GM23338 (cell line): ENCODE results near the gene CCDC24. TPM values are rescaled to one million over a fixed set of nuclear protein-coding genes. Genes with fewer than 3 reads are reported as not detected.

Experiments used
- ATAC-seq: fragments of 200-7000 bp; cut with Tn5 transposase; 3 replicates; pipeline ENCODE4 v1.9.1; 2020
- DNase-seq: peaks from one replicate; pipeline ENCODE4 v3.0.0-alpha.2; 2015; ENCODE audit warnings: low spot score
- H2AFZ ChIP-seq: fragments of 200-600 bp; sonication (generic); 2 replicates; pipeline ENCODE4 v1.8.0; 2016; ENCODE audit warnings: antibody characterized with exemption, mild to moderate bottlenecking, moderate library complexity
- H3F3A ChIP-seq: fragments of 200-600 bp; sonication (generic); replicated peaks from 2 replicates; pipeline ENCODE4 v1.8.0; 2017; ENCODE audit warnings: antibody characterized with exemption, mixed run types, low read depth
- H3K27ac ChIP-seq: fragments of 200-600 bp; sonication (generic); 2 replicates; pipeline ENCODE4 v1.6.1; 2016; ENCODE audit warnings: low read depth
- H3K27me3 ChIP-seq: fragments of 200-600 bp; sonication (generic); 2 replicates; pipeline ENCODE4 v1.8.0; 2016; ENCODE audit warnings: mild to moderate bottlenecking, mixed run types, moderate library complexity; ENCODE audit not compliant: insufficient read depth
- H3K36me3 ChIP-seq: fragments of 200-600 bp; sonication (generic); 2 replicates; pipeline ENCODE4 v1.8.0; 2016; ENCODE audit warnings: mild to moderate bottlenecking; ENCODE audit not compliant: insufficient read depth
- H3K4me1 ChIP-seq: fragments of 200-600 bp; sonication (generic); 2 replicates; pipeline ENCODE4 v1.8.0; 2016; ENCODE audit warnings: mild to moderate bottlenecking, moderate library complexity; ENCODE audit not compliant: insufficient read depth
- H3K4me2 ChIP-seq: fragments of 200-600 bp; sonication (generic); 2 replicates; pipeline ENCODE4 v1.7.1; 2017; ENCODE audit warnings: mixed run types
- H3K4me3 ChIP-seq: fragments of 200-600 bp; sonication (generic); 2 replicates; pipeline ENCODE4 v1.6.1; 2016; ENCODE audit warnings: mixed run types
- H3K79me2 ChIP-seq: fragments of 200-600 bp; sonication (generic); replicated peaks from 2 replicates; pipeline ENCODE4 v1.8.0; 2017; ENCODE audit warnings: mild to moderate bottlenecking; ENCODE audit not compliant: insufficient read depth
- H3K9me2 ChIP-seq: fragments of 200-600 bp; sonication (generic); 2 replicates; pipeline ENCODE4 v1.8.0; 2017; ENCODE audit not compliant: insufficient read depth
- H4K20me1 ChIP-seq: fragments of 200-600 bp; sonication (generic); replicated peaks from 2 replicates; pipeline ENCODE4 v1.8.0; 2017; ENCODE audit warnings: mild to moderate bottlenecking; ENCODE audit not compliant: insufficient read depth
- H3K27ac Mint-ChIP-seq: 2 replicates; pipeline ENCODE4 v1.8.0; 2020; ENCODE audit warnings: inconsistent platforms, mild to moderate bottlenecking, moderate library complexity, mixed read lengths
- H3K27me3 Mint-ChIP-seq: 3 replicates; pipeline ENCODE4 v1.8.0; 2022; ENCODE audit warnings: low read depth, mild to moderate bottlenecking, moderate library complexity, mixed read lengths, inconsistent platforms; ENCODE audit not compliant: insufficient read depth, poor library complexity
- H3K36me3 Mint-ChIP-seq: 3 replicates; pipeline ENCODE4 v1.8.0; 2021; ENCODE audit warnings: low read depth, mild to moderate bottlenecking, inconsistent platforms, moderate library complexity, mixed read lengths
- H3K4me1 Mint-ChIP-seq: 3 replicates; pipeline ENCODE4 v1.8.0; 2020; ENCODE audit warnings: mild to moderate bottlenecking, inconsistent platforms, mixed read lengths
- H3K4me3 Mint-ChIP-seq: 3 replicates; pipeline ENCODE4 v1.8.0; 2021; ENCODE audit warnings: moderate library complexity, mild to moderate bottlenecking, inconsistent platforms, mixed read lengths
- H3K9me3 Mint-ChIP-seq: 3 replicates; pipeline ENCODE4 v1.8.0; 2020; ENCODE audit warnings: moderate library complexity, mild to moderate bottlenecking, inconsistent platforms, mixed read lengths
- CREB1 ChIP-seq: fragments of 250-450 bp; sonication (Bioruptor Pico); IDR thresholded peaks from 2 replicates; pipeline ENCODE4 v1.5.0; 2020; ENCODE audit warnings: low read depth, mild to moderate bottlenecking, moderate library complexity
- CTCF ChIP-seq, 2 experiments: fragments of 200-600 bp in 1 of 2; sonication (generic) in 1 of 2; conservative IDR thresholded peaks; 2 replicates each; pipeline versions ENCODE4 v1.5.1 to v1.6.1; 2016 to 2017; ENCODE audit warnings: antibody characterized with exemption in 2 of 2, low read depth in 2 of 2, mild to moderate bottlenecking in 2 of 2, moderate library complexity in 1 of 2
- ETS1 ChIP-seq: IDR thresholded peaks from 2 replicates; pipeline ENCODE4 v1.6.1; 2016; ENCODE audit warnings: antibody characterized with exemption
- EZH2 ChIP-seq: fragments of 200-600 bp; sonication (generic); IDR thresholded peaks from one replicate; pipeline ENCODE4 v1.8.0; 2017; ENCODE audit warnings: antibody characterized with exemption, mild to moderate bottlenecking, low read depth; ENCODE audit not compliant: unreplicated experiment
- EZH2phosphoT487 ChIP-seq: fragments of 200-600 bp; sonication (generic); IDR thresholded peaks from one replicate; pipeline ENCODE4 v1.8.1; 2018; ENCODE audit warnings: antibody characterized with exemption; ENCODE audit not compliant: unreplicated experiment
- JUNB ChIP-seq: IDR thresholded peaks from one replicate; pipeline ENCODE4 v1.6.1; 2016; ENCODE audit warnings: antibody characterized with exemption; ENCODE audit not compliant: unreplicated experiment
- NANOG ChIP-seq: IDR thresholded peaks from 2 replicates; pipeline ENCODE4 v1.6.1; 2016; ENCODE audit warnings: antibody characterized with exemption, borderline replicate concordance
- POLR2AphosphoS5 ChIP-seq: IDR thresholded peaks from 2 replicates; pipeline ENCODE4 v1.6.1; 2016; ENCODE audit warnings: antibody characterized with exemption, low read depth
- STAT1 ChIP-seq: IDR thresholded peaks from one replicate; pipeline ENCODE4 v1.6.1; 2016; ENCODE audit warnings: antibody characterized with exemption; ENCODE audit not compliant: unreplicated experiment
- ZNF114 ChIP-seq: fragments of 250-450 bp; sonication (Bioruptor Pico); IDR thresholded peaks from 2 replicates; pipeline ENCODE4 v1.5.0; 2020; ENCODE audit warnings: mild to moderate bottlenecking, moderate library complexity
- ZNF331 ChIP-seq: fragments of 250-450 bp; sonication (Bioruptor Pico); IDR thresholded peaks from 2 replicates; pipeline ENCODE4 v1.5.0; 2020; ENCODE audit warnings: low read depth, mild to moderate bottlenecking, moderate library complexity
- ZNF462 ChIP-seq: fragments of 250-450 bp; sonication (Bioruptor Pico); IDR thresholded peaks from 2 replicates; pipeline ENCODE4 v1.5.0; 2020; ENCODE audit warnings: mild to moderate bottlenecking, moderate library complexity
- polyA plus RNA-seq: library from polyadenylated mRNA; unstranded; fragments of >200 nt; fragmentation: Nextera tagmentation; extraction: Ambion mirVana; gene quantifications from 2 replicates; pipeline ENCODE4 v1.2.1, GENCODE V29; 2016
- total RNA-seq: library from RNA; depleted of rRNA; stranded (reverse); fragments of >200 nt; shearing (Covaris generic); gene quantifications from 2 replicates; pipeline ENCODE4 v1.2.3, GENCODE V29; 2014
- TF ChIP-seq, protein P1 (sequence below): IDR thresholded peaks from one replicate; pipeline ENCODE4 v1.6.1; 2018; ENCODE audit warnings: antibody characterized with exemption; ENCODE audit not compliant: unreplicated experiment

CCDC24 gene
- total and polyA plus RNA-seq, 2 experiments from 2014 or later, result 8.3 to 17.2 TPM

DNA sequence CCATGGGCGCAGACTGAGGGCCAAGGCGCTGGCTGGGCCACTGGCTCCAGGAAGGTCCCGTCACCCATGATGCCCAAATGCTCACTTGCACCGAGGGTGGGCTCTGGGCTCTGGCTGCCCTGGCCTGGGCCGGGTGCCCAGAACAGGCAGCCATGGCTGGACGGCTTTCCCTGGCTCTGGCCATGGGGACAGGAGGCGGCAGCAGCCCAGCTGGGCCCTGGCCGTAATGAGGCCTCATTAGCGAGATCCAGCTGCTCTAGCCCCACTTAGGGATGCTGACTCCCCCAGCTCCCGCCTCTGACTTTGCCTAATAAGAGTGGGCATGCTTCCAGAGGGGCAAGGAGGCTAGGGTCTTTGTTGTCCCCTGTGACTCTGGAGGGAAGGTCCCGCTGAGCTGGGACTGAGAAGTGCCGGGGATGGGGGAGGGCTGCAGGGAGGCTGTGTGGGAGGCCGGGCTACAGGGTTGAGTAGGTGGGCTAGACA, 28.1 kb downstream of the CCDC24 start:
- H3K79me2 ChIP-seq, result no peaks in the 10 kb centered on the region
- TF ChIP-seq CREB1 (CRISPR knock-in tag) (no peak), EZH2 (no peak), EZH2phosphoT487 (no peak), ZNF331 (CRISPR knock-in tag) (no peak), STAT1 (no peak), NANOG (no peak), POLR2AphosphoS5 (no peak), JUNB (no peak), ETS1 (no peak), CTCF (conservative IDR thresholded peaks at IDR 0.05; ENCODE audit: low read depth in 2 of 2) (no peak), ZNF114 (CRISPR knock-in tag) (no peak), ZNF462 (CRISPR knock-in tag) (no peak)
- TF ChIP-seq, protein P1, sequence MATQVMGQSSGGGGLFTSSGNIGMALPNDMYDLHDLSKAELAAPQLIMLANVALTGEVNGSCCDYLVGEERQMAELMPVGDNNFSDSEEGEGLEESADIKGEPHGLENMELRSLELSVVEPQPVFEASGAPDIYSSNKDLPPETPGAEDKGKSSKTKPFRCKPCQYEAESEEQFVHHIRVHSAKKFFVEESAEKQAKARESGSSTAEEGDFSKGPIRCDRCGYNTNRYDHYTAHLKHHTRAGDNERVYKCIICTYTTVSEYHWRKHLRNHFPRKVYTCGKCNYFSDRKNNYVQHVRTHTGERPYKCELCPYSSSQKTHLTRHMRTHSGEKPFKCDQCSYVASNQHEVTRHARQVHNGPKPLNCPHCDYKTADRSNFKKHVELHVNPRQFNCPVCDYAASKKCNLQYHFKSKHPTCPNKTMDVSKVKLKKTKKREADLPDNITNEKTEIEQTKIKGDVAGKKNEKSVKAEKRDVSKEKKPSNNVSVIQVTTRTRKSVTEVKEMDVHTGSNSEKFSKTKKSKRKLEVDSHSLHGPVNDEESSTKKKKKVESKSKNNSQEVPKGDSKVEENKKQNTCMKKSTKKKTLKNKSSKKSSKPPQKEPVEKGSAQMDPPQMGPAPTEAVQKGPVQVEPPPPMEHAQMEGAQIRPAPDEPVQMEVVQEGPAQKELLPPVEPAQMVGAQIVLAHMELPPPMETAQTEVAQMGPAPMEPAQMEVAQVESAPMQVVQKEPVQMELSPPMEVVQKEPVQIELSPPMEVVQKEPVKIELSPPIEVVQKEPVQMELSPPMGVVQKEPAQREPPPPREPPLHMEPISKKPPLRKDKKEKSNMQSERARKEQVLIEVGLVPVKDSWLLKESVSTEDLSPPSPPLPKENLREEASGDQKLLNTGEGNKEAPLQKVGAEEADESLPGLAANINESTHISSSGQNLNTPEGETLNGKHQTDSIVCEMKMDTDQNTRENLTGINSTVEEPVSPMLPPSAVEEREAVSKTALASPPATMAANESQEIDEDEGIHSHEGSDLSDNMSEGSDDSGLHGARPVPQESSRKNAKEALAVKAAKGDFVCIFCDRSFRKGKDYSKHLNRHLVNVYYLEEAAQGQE, result no peak
- H3K9me2 ChIP-seq, result no peaks in the 10 kb centered on the region
- Mint-ChIP-seq H3K27ac (no peak overlapping the region), H3K4me1 (peaks cover 5% of the 10 kb centered on the region), H3K27me3 (peaks cover 5% of the 10 kb centered on the region), H3K9me3 (no peaks in the 10 kb centered on the region), H3K4me3 (no peak overlapping the region), H3K36me3 (peaks cover 46% of the 10 kb centered on the region)
- no peaks in the 10 kb centered on the region for H3K4me1 ChIP-seq
- no peaks in the 10 kb centered on the region; the same call in 1 of the 2 replicates for H4K20me1 ChIP-seq
- no peaks in the 10 kb centered on the region for H3K36me3 ChIP-seq
- H3K4me2 ChIP-seq, result no peak overlapping the region
- ATAC-seq (no peak; the same call in 2 of the 3 replicates), DNase-seq (no peak)
- H2AFZ ChIP-seq, result no peak overlapping the region
- no peaks in the 10 kb centered on the region for H3F3A ChIP-seq
- H3K27me3 ChIP-seq, result no peaks in the 10 kb centered on the region
- no peak overlapping the region for H3K27ac ChIP-seq
- H3K4me3 ChIP-seq, result no peak overlapping the region
